ENCODE data around the gene ZNF423. TPM values are rescaled to one million over a fixed set of nuclear protein-coding genes. Genes with fewer than 3 reads are reported as not detected.

ZNF423 gene
- total RNA-seq, 2 experiments from 2014 or later, result not detected

GRCh38 chr16:49556606-49557446, 299.1 kb downstream of the ZNF423 start:
- H3K9me3 Mint-ChIP-seq, result no peaks in the 10 kb centered on the region
- TF ChIP-seq CTCF (IDR thresholded peaks at IDR 0.05), result no peak
- H3K4me1 Mint-ChIP-seq (ENCODE audit: low read depth), result no peaks in the 10 kb centered on the region
- H3K27me3 Mint-ChIP-seq, result no peaks in the 10 kb centered on the region
- intact Hi-C loops (cut with micrococcal nuclease), result no loop called here
- H3K4me3 Mint-ChIP-seq, result no peak overlapping the region
- ChIA-PET POLR2A (interaction anchor here (0.7 kb wide), 1 partner anchor 19 kb away, joined by 3 read pairs; no protein-coding TSS in a partner anchor), CTCF (interaction anchor here (1.3 kb wide), 1 partner anchor 17 kb away, joined by 3 read pairs; no protein-coding TSS in a partner anchor)
- ATAC-seq, result no peak
- H3K27ac Mint-ChIP-seq, result no peak overlapping the region
- no peak for DNase-seq
- no peaks in the 10 kb centered on the region for H3K36me3 Mint-ChIP-seq (ENCODE audit: low read depth)

GRCh38 chr16:49556249-49556605, 299.7 kb downstream of the ZNF423 start:
- H3K4me1 Mint-ChIP-seq (ENCODE audit: low read depth), result no peaks in the 10 kb centered on the region
- CTCF ChIA-PET, result interaction anchor here (1.3 kb wide), 1 partner anchor 18 kb away, joined by 3 read pairs; no protein-coding TSS in a partner anchor
- ATAC-seq (no peak), DNase-seq (no peak)
- H3K27ac Mint-ChIP-seq, result no peak overlapping the region
- no peaks in the 10 kb centered on the region for H3K27me3 Mint-ChIP-seq
- intact Hi-C loops (cut with micrococcal nuclease), result no loop called here
- POLR2A ChIA-PET, result interaction anchor here (0.7 kb wide), 1 partner anchor 18 kb away, joined by 3 read pairs; no protein-coding TSS in a partner anchor
- TF ChIP-seq CTCF (IDR thresholded peaks at IDR 0.05), result no peak
- H3K36me3 Mint-ChIP-seq (ENCODE audit: low read depth), result no peaks in the 10 kb centered on the region
- H3K4me3 Mint-ChIP-seq, result no peak overlapping the region
- H3K9me3 Mint-ChIP-seq, result no peaks in the 10 kb centered on the region

- Mint-ChIP-seq H3K4me3 (no peak overlapping the region), H3K27me3 (no peaks in the 10 kb centered on the region), H3K36me3 (ENCODE audit: low read depth) (no peaks in the 10 kb centered on the region), H3K9me3 (no peaks in the 10 kb centered on the region), H3K4me1 (ENCODE audit: low read depth) (no peaks in the 10 kb centered on the region), H3K27ac (no peak overlapping the region)
- POLR2A ChIA-PET, result interaction anchor here (1.2 kb wide), 1 partner anchor 14 kb away, joined by 4 read pairs; no protein-coding TSS in a partner anchor
- DNase-seq (no peak), ATAC-seq (no peak)
- CTCF ChIA-PET, result no interaction called here
- intact Hi-C loops (cut with micrococcal nuclease), result no loop called here
- TF ChIP-seq CTCF (IDR thresholded peaks at IDR 0.05), result no peak
Observed at GRCh38 chr16:49554681-49555080, 301.2 kb downstream of the ZNF423 start.

- Mint-ChIP-seq H3K4me1 (ENCODE audit: low read depth) (no peaks in the 10 kb centered on the region), H3K4me3 (no peak overlapping the region), H3K27me3 (no peaks in the 10 kb centered on the region), H3K9me3 (no peaks in the 10 kb centered on the region), H3K27ac (no peak overlapping the region), H3K36me3 (ENCODE audit: low read depth) (no peaks in the 10 kb centered on the region)
- no peak for TF ChIP-seq CTCF (IDR thresholded peaks at IDR 0.05)
- CTCF ChIA-PET, result no interaction called here
- POLR2A ChIA-PET, result no interaction called here
- DNase-seq (no peak), ATAC-seq (no peak)
- intact Hi-C loops (cut with micrococcal nuclease), result no loop called here
Observed at GRCh38 chr16:49552313-49552928, 303.5 kb downstream of the ZNF423 start.

- Mint-ChIP-seq H3K4me1 (ENCODE audit: low read depth) (no peaks in the 10 kb centered on the region), H3K4me3 (no peak overlapping the region)
- no peak for TF ChIP-seq CTCF (IDR thresholded peaks at IDR 0.05)
Observed at GRCh38 chr16:49550666-49551065, 305.2 kb downstream of the ZNF423 start.

More at GRCh38 chr16:49550666-49551065, 305.2 kb downstream of the ZNF423 start:
- no peak for ATAC-seq
- POLR2A ChIA-PET, result no interaction called here
- CTCF ChIA-PET, result no interaction called here
- no peak for DNase-seq
- intact Hi-C loops (cut with micrococcal nuclease), result no loop called here
- Mint-ChIP-seq H3K9me3 (no peaks in the 10 kb centered on the region), H3K36me3 (ENCODE audit: low read depth) (no peaks in the 10 kb centered on the region), H3K27me3 (no peaks in the 10 kb centered on the region), H3K27ac (no peak overlapping the region)

Measured in activated CD8-positive, alpha-beta T cell treated with anti-CD3 and anti-CD28 coated beads for 36 hours (primary cell).